Measurements from ENCODE around the gene TARM1.
"Not testable (repeated sequence)": the region's sequence is repeated elsewhere in the genome, so short reads cannot be mapped to it uniquely, and the experiment has no call there.

The TARM1 gene

DNA sequence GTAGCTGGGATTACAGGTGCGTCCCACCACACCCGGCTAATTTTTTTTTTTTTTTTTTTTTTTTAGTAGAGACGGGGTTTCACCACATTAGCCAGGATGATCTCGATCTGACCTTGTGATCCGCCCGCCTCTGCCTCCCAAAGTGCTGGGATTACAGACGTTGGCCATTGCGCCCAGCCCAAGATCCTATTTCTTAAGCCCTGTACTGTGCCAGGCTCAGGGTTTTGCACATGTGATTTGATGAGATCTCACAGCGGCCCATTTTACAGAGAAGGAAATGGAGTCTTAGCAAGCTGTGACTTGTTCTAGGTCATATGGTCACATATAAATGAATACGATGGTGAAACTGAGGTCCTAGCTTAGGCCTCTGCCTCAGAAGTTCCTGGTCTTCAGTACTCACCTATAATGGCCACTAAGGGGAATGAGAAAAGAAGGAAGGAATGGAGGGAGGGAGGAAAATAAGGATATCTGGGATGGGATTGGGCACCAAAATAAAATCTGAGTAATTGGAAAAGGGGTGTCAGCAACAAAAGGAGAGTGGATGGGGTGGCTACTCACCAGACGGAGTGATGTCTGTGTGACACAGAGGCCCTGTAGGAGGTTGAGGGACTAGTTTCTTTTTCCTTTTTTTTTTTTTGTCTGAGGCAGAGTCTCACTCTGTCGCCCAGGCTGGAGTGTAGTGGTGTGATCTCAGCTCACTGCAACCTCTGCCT, 18.2 kb upstream of the TARM1 start:
- DNase-seq: no peak

DNA sequence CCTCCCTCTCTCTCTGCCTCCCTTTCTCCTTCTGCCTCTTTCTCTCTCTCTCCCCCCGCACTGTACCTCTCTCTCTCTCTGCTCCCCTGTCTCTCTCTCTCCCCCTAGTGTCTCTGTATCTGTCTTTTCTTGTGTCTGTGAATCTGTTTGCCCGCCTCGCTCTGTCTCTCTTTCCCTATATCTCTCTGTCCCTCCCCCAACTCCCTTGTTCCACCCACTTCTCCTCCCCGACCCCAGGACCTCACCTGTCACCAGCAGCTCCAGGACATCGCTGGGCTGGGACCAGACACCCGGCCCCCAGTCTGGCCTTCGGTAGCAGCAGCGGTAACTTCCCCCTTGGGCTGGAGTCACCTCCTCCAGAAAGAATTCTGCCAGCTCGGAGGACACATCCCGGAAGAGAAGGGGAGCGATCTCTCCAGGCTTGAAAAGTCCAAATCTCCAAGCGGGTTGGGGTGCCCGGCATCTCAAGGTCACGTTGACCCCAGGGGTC, 15.5 kb upstream of the TARM1 start:
- DNase-seq: no peak

DNA sequence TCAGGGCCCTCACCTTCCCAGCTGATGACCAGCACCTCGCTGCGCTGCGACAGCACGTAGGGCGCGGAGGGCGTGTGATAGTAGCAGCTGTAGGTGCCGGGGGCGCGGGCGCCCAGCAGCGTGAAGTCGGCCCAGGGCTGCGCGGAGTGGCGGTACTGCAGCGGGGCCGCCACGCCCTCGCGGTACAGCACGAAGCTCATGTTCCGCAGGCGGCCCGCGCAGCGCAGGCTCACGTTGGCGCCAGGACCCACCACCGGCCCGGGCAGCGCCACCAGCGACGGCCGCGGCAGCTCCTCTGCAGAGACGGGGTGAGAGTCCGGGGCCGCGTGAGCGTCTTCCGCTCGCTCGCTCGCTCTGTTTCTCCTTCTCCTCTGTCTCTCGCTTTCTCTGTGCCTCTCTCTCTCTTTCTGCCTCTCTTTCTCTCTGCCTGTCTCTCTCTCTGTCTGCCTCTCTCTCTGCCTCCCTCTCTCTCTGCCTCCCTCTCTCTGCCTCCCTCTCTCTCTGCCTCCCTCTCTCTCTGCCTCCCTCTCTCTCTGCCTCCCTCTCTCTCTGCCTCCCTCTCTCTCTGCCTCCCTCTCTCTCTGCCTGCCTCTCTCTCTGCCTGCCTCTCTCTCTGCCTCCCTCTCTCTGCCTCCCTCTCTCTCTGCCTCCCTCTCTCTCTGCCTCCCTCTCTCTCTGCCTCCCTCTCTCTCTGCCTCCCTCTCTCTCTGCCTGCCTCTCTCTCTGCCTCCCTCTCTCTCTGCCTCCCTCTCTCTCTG, 14.9 kb upstream of the TARM1 start:
- peak; percentile 25 for DNase-seq

DNA sequence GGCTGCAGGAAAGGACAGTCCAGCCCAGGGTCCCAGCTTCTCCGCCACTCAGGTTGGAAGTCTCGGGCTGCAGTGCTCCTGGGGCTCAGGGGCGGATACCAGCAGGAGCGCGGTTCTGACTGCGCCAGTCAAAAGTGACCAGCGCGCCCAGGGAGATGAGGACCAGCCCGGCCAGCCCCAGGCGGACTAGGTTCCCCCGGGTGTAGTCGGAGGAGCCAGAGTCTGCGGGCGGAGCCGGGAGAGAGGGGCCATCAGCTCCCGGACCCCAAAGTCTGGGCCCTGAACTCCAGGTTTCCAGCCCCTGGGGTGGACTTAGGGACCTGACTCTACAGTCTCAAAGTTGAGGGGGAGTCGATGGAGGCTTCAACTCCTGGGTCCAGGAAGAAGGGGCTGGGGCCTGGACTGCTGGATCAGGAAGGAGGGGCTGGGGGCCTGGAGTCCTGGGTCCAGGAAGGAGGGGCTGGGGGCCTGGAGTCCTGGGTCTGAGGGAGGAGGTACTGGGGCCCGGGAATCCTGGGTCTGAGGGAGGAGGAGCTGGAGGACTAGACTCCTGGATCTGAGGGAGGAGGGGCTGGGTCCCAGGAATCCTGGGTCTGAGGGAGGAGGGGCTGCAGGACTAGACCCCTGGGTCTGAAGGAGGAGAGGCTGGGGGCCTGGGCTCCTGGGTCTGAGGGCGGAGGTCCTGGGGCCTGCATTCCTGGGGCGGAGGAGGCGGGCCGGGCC, 14.1 kb upstream of the TARM1 start:
- DNase-seq: no peak

DNA sequence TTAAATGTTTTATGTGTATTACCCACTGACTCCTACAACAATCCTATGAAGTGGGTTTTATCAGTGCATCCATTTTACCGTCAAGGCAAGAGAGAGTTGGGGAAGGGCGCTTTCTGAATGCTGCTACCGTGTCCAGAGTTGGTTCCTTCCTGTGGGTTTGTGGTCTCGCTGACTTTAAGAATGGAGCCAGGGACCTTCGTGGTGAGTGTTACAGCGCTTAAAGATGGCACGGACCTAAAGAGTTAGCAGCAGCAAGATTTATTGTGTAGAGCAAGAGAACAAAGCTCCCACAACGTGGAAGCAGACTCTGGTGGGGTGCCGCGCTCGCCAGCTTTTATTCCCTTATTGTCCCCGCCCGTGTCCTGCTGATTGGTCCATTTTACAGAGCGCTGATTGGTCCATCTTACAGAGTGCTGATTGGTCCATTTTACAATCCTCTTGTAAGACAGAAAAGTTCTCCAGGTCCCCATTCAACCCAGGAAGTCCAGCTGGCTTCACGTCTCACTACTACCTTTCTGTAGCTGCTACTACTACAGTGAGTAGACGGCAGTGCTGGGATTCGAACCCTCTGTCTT, 13.3 kb upstream of the TARM1 start:
- DNase-seq: no peak

DNA sequence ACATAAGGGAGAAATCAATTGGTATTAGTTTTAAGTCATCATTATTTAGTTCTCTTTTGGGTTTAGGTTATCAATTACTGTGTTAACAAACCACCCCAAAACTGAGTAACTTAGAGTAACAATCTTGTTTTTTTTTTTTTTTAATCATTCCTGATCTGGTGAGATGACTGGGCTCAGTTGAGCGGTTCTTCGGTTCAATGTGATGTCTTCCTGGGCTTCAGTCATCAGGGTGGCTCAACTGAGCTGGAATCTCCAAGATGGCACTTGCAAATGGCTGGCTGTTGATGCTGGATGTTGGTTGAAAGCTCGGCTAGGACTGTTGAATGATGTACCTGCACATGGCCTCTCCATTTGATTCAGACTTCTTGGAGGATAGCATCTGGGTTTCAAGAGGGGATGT, 3.2 kb upstream of the TARM1 start:
- DNase-seq: no peak

DNA sequence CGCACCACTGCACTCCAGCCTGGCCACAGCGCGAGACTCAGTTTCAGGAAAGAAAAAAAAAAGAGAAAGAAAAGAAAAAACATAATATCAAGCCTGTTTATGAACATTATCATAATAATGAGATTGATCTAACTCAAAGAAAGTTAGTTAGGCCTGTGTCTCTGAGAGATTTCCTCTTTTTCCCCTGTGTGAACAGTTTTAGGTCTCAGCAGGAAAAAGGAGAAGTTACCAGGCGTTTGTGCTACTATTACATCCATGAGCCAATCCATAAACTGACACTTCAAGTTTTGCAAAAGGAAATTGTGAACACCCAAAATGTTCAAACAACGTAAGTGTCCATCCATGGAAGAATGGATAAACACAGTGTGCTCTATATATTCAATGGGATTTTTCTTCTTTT, 3.8 kb downstream of the TARM1 start:
- no peak for DNase-seq

DNA sequence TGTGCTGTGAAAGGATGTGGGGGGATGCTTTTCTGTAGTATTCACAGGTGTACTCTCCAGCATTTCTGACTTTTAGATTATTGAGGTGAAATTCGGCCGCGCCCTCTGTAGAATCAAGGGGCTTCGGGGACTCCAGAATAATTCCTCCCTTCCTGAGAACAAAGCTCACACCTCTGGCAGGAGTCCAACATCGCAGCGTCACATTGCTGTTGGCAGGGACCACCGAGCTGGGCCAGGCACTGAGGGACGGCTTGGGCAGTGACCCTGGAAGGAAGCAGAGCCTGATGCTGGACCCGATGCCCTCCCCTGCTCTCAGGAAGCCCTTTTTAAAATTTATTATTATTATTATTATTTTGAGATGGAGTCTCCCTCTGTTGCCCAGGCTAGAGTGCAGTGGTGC, 6.3 kb downstream of the TARM1 start:
- DNase-seq: no peak

DNA sequence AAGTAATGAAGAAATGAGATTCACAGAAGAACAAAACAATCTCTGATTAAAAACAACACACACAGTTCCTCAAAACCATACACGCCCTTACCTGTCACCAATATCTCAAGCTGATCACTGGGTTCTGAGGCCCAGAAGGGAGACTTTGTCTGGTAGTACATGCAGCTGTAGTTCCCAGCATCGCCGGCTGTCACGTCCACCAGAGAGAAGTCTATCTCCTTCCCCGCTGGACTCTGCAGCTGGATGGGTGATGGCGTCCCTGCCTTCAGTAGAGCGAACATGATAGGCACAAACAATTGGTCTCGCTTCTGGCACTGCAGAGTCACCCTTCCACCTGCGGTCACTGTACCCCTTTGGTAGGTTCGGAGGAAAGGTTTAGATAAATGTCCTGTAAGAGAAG, 7.3 kb downstream of the TARM1 start:
- DNase-seq: no peak

DNA sequence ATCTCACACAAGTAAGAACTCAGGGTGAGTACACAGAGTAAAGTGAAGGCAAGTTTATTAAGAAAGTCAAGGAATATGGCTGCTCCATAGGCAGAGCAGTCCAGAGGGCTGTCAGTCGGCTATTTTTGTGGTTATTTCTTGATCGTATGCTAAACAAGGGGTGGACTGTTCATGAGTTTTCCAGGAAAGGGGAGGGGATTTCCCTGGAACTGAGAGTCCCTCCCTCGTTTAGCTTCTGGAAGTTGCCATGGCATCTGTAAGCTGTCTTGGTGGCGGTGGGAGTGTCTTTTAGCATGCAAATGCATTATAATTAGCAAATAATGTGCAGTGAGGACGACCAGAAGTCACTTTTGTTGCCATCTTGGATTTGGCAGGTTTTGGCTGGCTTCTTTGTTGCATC, 11.7 kb downstream of the TARM1 start:
- no peak for DNase-seq

DNA sequence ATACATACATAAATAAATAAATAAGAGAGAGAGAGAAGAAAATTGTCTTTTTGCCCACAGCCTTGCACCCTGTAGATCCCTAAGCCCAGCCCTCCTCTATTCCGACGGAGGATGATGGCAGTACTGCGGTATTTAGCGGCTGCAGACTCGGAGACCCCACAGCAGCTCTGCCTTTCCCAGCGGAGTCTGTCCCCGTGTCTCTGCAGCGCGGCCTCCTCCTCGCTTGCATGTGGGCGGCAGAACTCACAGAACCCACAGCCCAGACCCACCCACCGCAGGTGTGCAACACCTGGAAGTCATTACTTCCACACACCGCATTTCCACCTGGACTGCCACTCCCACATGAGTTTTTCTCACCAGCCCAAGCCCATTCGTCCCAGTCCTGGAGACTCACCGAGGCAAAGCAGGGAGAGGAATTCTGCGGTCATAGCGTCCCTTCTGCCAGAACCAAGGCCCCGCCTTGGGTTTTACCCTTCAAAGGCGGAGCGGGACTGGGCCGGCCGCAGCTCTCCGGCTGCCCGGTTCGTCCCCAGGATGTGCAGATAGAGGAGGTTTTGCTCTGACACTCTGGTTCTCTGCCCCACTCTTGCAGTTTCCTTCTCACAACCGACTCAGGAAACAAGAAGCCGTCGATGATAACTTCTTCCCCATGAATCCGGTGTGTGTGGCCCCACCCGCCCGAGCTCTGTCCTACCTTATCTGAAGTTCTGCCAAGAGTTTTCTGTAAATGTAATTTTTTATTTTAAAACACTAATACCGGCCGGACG, 17.6 kb downstream of the TARM1 start, which contains the start of gene VSTM1:
Gene VSTM1 (minus strand): TSS at position 548 of the 767 bp plus-strand sequence. CDS start 120 bp downstream, at position 428.
- no peak for DNase-seq

DNA sequence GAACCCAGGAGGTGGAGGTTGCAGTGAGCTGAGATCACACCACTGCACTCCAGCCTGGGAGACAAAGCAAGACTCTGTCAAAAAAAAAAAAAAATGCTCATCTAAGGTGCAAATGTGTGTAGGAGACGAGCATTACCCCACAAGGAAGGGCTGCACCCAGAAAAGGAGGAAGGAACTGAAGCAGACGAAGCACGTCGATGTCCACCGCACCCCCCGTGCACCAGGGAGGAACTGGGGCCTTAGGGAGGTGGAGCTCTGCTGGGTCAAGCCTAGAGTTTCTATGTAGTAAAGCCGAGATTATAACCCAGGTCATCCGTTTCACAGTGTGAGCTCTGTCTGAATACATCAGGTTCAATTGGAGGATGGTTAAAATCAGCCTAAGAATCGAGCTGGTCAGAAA, 18.5 kb downstream of the TARM1 start:
- no peak for DNase-seq

DNA sequence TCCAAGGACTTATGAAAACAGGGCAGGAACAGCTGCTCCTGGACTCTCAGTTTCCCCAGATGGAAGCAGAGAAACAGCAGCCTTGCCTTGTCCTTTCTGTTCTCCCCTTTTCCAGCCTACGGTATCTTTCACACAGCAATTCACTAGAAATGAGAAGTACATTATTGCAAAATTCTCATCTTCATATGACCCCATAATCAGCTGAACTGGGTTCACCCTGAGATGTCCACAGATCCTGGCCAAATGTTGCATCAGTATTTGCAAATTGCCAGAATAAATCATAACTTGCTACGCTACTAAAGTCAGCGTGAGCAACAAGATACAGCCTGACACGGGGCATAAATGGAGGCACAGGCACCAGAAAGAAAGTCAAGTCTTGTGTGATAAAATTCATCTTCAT, 33.5 kb downstream of the TARM1 start:
- no peak for DNase-seq

DNA sequence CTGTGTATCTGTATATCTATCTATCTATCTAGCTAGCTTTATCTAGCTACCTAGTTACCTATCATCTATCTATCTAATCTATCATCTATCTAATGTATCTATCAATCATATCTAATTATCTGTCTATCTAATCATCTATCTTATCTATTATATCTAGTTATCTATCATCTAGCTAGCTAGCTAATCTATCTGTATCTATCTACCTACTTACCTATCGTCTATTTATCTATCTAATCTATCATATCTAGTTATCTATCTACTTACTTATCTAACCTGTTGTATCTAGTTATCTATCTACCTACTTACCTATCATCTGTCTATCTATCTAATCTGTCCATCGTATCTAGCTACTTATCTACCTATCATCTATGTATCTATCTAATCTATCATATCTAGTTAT, 35.4 kb downstream of the TARM1 start:
- DNase-seq: no peak

DNA sequence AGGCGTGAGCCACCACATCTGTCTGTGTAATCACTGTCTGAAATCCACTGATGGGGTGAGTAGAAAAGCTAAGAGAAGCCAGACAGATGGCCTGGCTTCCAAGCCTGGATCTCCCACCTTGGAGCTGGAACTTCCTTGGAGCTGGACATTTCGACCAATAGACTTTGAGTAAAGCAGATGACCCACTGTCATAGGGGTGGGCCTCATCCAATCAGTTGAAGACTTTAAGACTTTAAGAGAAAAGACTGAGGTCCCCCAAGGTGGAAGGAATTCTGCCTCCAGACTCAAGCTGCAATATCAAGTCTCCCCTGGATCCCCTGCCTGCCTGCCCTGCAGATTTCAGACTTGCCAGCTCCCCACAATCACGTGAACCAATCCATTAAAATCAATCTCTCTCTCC, 38.2 kb downstream of the TARM1 start:
- no peak for DNase-seq

DNA sequence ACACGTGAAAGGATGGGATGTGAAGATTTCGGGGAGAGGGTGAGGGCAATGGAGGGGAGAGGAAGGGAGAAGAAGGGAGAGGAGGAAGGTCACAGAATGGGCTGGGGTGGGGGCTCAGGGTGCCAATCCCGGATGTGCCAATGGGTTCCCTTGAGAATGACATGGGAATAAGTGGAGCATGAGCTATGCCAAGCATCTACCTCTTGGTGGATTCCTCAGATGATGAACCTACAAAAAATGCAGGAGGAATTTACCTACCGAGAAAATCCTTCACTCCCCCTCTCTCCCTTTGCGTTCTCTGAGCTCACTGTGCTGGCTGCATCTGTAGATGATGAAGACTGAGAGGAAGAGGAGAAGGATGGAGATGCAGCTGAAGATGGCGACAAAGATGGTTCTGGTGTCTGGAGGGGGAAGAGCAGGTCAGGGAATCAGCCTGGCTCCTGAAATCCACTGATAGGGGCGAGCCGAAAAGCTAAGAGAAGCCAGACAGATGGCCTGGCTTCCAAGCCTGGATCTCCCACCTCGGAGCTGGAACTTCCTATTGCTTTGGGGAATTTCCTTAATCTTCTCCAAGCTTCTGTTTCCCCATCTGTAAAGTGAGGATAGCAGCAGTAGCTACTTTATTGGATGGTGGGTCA, 39.1 kb downstream of the TARM1 start:
- DNase-seq: no peak

DNA sequence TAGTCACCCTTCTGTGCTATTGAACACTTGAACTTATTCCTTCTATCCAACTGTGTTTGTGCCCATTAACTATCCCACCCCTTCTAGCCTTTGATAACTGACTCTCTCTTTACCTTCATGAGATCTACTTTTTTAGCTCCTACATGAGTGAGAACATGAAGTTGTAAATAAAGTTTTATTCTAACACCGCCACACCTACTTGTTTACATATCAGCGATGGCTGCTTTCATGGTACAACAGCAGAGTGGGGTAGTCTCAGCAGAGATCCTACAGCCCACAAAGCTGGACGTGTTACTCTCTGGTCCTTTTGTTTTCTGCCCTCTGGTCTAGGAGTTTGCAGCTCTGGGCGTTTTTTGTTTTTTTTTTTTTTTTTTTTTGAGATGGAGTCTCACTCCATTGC, 41.2 kb downstream of the TARM1 start:
- no peak for DNase-seq

DNA sequence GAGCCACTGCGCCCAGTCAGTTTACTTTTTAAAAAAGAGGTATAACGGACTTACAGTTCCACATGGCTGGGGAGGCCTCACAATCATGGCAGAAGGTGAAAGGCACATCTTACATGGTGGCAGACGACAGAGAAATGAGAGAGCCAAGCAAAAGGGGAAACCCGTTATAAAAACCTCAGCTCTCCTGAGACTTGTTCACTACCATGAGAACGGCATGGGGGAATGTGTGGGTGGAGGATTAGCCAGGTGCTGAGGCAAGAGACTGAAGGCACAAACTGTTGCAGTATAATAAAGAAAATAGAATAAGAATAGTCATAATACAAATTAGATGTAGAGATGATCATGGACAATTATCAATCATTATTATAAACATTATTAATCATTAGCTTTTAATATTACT, 44.6 kb downstream of the TARM1 start:
- not testable (repeated sequence) for DNase-seq

DNA sequence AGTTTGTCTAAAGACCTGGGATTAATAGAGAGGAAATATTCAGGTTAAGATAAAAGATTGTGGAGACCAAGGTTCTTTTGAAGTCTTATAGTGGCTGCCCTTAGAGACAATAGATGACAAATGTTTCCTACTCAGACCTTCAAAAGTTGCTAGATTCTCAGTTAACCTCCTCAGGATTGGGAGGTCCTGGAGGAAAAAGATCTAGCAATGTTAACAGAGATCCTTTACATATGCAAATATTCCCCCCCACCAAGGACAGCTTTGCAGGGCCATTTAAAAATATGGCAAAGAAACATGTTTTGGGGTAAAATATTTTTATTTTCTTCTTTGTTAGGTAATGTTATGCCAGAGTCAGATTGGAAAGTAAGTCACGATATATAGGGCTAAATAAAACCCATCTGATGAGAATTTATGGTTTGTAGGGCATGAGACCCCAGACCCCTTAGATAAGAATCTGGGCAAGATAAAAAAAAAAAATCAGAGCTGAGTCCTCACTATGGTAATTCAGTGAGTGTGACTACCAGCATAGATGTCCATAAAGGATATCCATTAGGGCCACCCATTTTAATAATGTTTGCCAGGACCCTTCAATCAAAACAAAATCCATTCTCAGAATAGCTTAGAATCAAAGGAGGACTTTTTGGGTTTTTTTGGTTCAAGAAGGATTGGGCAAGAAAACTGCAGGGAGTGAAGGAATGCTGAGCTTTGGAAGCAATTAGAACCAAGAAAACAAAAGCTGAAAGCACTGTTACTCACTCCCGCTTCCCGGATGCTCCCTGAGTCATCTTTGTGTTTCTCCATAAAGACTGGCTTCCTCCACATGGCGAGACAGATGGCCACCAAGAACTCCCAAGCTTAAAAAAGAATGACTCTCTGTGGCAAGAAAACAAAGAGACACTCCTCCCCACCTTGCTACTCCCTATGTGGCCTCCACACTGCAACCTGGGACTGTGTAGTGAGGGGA, 45.7 kb downstream of the TARM1 start:
- DNase-seq: peak; percentile 50

DNA sequence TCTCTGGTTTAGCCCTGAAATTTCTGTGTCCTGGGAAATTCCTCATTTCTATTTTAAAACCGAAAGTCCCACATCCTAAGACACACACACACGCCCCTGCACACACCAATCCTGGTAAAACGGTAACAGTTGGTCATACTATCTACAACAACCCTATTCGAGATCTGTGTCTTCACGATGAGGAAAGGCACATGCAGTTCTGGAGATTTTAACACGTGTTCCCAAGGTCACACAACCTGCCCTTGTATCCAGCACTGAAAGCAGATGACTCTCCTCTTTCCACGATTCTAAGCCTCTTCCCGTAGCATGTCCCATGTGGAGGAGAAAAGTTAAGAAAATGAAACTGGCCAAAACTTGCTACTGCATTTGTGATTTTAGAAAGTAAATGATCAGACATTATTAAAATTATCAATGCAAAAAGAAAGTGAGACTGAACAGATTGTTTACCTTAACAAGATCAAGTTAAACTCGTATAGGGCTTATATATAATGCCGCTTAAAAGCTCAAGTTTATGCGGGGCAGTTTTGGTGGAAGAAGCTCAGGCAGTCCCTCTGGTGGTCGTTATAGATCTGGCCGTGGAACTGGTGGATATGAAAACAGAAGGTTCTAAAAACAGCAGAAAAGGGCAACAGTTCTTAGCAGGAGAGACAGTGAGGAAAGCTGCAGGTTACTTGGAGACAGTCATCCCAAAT, 50.1 kb downstream of the TARM1 start:
- no peak for DNase-seq

Measured in amniotic stem cell (primary cell).